HG03039 (cell line): ENCODE data around the gene FADS3.
"Not testable (repeated sequence)": the region's sequence is repeated elsewhere in the genome, so short reads cannot be mapped to it uniquely, and the experiment has no call there.

Experiments used
- ATAC-seq: cut with Tn5 transposase; IDR thresholded peaks from one replicate; pipeline ENCODE4 v1.9.1; 2021; ENCODE audit warnings: mild to moderate bottlenecking, moderate library complexity; ENCODE audit not compliant: unreplicated experiment

The FADS3 gene

DNA sequence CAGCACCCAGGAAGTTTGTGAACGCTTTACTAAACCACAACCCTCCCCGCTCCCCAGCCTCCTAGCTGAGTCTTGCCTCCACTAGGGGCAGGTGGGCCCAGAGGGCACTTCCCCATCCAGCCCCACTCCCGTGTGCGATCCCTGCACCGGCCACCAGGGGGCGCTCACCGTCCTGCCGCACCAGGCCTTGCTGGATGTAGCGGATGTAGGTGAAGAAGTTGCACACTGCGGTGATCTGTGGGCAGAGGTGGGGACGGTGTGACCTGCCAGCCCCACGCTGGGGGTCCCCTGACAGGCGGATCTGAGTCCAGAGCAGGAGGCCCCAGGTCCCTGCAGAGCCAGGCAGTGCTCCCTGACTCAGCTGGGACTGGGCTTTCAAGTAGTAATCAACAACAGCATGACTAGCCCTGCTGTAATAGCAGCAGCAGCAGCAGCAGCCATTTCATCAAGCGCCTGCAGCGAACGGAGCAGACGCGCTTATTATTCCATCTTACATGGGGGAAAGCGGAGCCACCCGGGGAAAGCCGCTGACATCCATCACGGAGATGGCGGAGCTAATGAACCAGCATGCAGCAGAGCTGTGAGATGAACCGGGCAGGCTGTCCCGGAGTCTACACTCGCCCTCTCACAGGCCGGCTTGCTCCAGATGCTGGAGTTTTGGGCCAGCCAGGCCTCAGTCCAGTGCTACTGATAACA is 7.9 kb upstream of the FADS3 start:
- ATAC-seq, result peak; percentile 50

DNA sequence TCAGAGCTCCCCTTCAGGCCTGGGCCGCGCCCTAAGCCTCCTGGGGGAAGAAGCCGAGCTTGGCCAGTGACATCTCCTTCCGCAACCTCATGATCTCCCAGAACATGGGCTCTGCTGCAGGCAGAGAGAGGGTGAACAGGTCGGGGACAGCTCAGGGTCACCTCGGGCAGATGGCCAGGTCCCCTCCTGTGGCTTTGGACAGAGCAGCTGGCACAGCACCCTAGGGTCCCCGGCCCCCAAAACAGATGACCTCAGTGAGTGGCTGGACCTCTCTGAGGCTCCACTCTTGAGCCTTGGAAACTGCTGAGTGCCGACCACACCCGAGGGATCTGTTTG is 6.9 kb upstream of the FADS3 start:
- ATAC-seq, result no peak

DNA sequence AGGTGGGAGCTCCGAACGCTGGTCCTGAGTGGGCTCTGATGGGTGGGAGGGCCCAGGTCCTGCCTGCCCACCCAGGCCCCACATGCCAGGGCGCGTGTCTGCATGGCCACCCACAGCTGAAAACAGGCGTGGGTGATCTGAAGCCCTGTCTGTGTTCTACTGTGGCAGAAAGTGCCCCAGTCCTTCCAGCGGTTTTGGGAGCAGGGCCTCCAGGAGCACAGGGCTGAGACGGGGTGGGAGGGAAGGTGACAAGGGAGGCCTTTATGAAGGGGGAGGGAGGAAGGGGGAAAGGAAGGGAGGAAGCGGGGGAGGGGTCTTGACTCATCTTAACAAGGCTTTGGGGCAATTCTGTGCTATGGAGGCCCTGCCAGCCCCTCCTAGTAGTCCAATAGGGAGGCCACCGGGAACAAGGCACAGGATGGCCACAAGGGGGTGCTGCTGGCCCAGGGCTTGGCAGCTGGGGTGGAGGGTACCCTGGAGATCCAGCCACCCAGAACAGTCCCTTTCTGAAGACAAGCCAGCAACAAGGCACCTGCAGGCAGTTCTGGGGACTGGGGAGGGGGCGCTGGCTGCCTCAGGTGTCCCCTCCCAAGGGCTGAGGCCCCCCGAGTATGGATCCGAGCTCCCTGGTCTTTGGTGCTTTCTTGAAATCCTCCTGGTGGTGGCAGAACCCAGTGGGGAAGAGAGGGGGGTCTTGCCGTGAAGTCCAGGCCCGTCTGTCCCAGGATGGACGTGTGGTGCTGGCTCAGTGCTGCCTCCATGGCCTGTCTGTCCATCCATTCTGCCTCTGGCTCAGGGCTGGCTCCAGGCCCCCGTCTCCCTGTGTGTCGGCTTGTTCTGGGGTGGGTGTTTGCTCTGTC is 6.3 kb upstream of the FADS3 start:
- no peak for ATAC-seq

DNA sequence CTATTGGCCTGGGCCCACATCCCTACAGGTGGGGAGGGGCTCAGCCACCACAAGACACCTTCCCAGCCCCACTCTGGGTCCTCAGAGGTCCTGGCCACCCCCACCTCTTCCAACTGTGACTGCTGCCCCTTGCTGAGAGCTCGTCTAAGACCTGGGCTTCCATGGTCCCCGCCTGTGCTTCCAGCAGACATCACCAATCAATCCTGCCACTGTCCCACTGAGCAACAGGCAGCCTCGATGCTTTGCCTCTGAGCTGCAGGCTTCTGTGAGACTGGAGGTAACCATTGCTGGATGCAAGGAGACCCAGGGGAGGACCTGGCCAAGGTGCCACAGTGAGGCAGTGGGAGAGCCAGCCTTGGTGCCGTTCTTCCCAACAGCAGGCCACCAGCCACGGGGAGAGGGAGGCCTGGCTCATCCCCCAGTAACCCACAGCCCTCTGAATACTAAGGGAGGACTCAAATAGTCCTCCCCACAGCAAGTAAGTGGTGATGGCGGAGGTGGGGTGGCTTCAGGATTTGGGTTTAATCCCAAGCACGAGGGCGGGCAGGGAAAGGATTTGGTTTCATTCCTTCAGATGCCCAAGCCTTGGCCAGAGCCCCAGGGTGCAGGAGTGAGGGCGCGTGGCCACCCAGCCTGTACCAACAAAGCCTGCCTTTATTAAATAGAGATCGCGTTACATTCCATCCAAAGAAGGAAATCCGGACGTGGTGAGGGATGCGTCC is 5.5 kb upstream of the FADS3 start:
- no peak for ATAC-seq

- ATAC-seq, result no peak
These were observed 4.3 kb upstream of the FADS3 start for GRCh38 chr11:61895718-61896059.

- no peak for ATAC-seq
These were observed 3.8 kb upstream of the FADS3 start for GRCh38 chr11:61895046-61895717.

GRCh38 chr11:61893981-61894380 is 2.6 kb upstream of the FADS3 start:
- no peak for ATAC-seq

GRCh38 chr11:61892085-61892370 is 683 bp upstream of the FADS3 start:
- ATAC-seq, result no peak

- ATAC-seq, result peak; percentile 4
These were observed 615 bp downstream of the FADS3 start for GRCh38 chr11:61890529-61891330.

- no peak for ATAC-seq
These were observed 1.5 kb downstream of the FADS3 start for GRCh38 chr11:61889831-61890230.

- ATAC-seq, result no peak
These were observed 2.8 kb downstream of the FADS3 start for GRCh38 chr11:61888590-61888989.

- ATAC-seq, result no peak
These were observed 3.4 kb downstream of the FADS3 start for GRCh38 chr11:61887839-61888494.

- no peak for ATAC-seq
These were observed 4.7 kb downstream of the FADS3 start for GRCh38 chr11:61886643-61887042.

GRCh38 chr11:61885784-61886580 is 5.4 kb downstream of the FADS3 start:
- ATAC-seq, result no peak

DNA sequence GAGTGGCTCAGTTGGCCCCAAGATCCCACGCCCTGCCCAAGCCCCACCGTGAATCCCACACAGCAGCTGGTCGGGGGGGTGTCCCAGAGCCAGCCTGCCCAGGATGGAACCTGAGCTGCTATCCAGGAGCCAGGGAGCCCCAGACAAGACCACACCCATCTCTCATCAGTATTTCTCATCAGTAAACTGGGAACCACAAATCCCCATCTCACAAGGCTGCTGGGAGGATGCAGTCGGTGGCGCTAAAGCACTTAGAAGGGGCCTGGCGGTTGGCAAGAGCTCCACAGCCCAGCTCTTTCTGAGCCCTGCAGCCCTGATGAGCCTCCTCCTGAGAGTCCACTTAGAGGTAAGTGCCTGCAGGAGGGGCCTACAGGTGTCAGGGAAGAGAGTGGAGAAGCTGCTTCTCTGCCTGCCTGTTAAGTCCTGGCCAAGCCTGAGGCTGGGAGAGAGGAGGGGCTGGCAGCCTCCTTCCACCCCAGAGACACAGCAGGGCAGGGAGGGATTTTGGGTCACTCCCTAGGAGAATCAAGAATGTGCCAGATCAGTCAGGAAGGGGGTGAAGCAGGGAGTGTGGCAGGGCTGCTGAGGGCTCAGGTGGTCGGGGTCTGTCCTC is 6.1 kb downstream of the FADS3 start:
- no peak for ATAC-seq

- no peak for ATAC-seq
These were observed 7.4 kb downstream of the FADS3 start for GRCh38 chr11:61883947-61884346.

GRCh38 chr11:61883327-61883726 is 8.0 kb downstream of the FADS3 start:
- no peak for ATAC-seq

GRCh38 chr11:61882879-61883278 is 8.5 kb downstream of the FADS3 start:
- no peak for ATAC-seq

- not testable (repeated sequence) for ATAC-seq
These were observed 9.1 kb downstream of the FADS3 start for GRCh38 chr11:61882267-61882666.
